NT2/D1 (cell line): ENCODE data around the gene SEZ6.
"Not testable (repeated sequence)": the region's sequence is repeated elsewhere in the genome, so short reads cannot be mapped to it uniquely, and the experiment has no call there.

Experiments used
- DNase-seq: peaks from one replicate; pipeline ENCODE4 v3.0.0-alpha.2; 2011; ENCODE audit warnings: low read depth, low spot score
- H3K27me3 ChIP-seq: 2 replicates; pipeline ENCODE4 v1.6.0; 2011; ENCODE audit warnings: mild to moderate bottlenecking; ENCODE audit not compliant: insufficient read length, insufficient read depth
- H3K36me3 ChIP-seq: 2 replicates; pipeline ENCODE4 v1.6.1; 2011; ENCODE audit warnings: mild to moderate bottlenecking, low read length, mixed read lengths; ENCODE audit not compliant: insufficient read depth, insufficient read length
- H3K4me1 ChIP-seq: 2 replicates; pipeline ENCODE4 v1.5.1; 2011; ENCODE audit not compliant: insufficient read depth, insufficient read length
- H3K4me3 ChIP-seq: 2 replicates; pipeline ENCODE4 v1.5.1; 2011; ENCODE audit warnings: low read depth; ENCODE audit not compliant: insufficient read length
- H3K9ac ChIP-seq: 2 replicates; pipeline ENCODE4 v1.6.0; 2011; ENCODE audit warnings: low read depth; ENCODE audit not compliant: insufficient read length
- H3K9me3 ChIP-seq: 2 replicates; pipeline ENCODE4 v1.5.1; 2011; ENCODE audit warnings: mild to moderate bottlenecking, low read length; ENCODE audit not compliant: insufficient read depth
- SUZ12 ChIP-seq: IDR thresholded peaks from 2 replicates; pipeline ENCODE4 v1.6.1; 2011; ENCODE audit not compliant: insufficient read length, insufficient read depth; ENCODE audit errors: extremely low read depth
- YY1 ChIP-seq: IDR thresholded peaks from 2 replicates; pipeline ENCODE4 v1.6.1; 2011; ENCODE audit not compliant: insufficient read length, insufficient read depth
- ZNF274 ChIP-seq: IDR thresholded peaks from 2 replicates; pipeline ENCODE4 v1.6.1; 2011; ENCODE audit warnings: mild to moderate bottlenecking, low read depth, low read length

The SEZ6 gene

DNA sequence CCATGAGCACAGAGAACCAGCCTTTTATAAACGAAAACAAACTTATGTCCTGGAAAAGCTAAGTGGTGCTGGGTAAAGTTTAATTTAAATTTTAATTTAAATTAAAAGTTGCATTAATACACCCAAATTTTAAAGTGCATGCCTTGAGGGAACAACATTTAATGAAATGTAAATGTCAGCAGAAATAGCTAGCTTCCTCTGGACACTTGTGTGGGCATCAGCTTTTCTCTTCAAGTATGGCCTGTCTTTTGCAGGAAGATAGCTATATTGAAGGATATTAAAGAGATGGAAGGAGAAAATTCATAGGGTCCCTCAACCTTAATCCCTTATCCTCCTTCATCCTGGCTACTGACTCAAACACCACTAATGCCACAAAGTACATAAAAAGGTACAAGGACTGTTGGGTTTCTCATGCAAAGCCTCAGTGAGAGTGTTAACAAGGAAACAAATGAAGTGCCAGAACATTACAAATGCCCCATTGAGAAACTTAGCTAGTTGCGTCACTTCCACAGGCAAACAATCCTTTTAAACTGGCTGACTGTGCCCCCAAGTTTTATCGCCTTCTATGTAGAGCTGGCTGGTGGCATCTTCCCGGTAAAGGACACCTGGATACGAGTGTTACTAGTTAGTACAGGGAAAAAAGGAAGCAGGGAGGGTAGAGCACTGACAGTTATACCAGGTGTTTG is 68.6 kb downstream of the SEZ6 start:
- H3K36me3 ChIP-seq: peaks cover 23% of the 10 kb centered on the region
- H3K4me3 ChIP-seq: no peak overlapping the region
- H3K27me3 ChIP-seq: no peaks in the 10 kb centered on the region
- H3K9me3 ChIP-seq: no peaks in the 10 kb centered on the region
- no peaks in the 10 kb centered on the region for H3K4me1 ChIP-seq
- TF ChIP-seq YY1: no peak
- TF ChIP-seq ZNF274: no peak
- no peak for TF ChIP-seq SUZ12
- no peak for DNase-seq
- H3K9ac ChIP-seq: no peak overlapping the region

DNA sequence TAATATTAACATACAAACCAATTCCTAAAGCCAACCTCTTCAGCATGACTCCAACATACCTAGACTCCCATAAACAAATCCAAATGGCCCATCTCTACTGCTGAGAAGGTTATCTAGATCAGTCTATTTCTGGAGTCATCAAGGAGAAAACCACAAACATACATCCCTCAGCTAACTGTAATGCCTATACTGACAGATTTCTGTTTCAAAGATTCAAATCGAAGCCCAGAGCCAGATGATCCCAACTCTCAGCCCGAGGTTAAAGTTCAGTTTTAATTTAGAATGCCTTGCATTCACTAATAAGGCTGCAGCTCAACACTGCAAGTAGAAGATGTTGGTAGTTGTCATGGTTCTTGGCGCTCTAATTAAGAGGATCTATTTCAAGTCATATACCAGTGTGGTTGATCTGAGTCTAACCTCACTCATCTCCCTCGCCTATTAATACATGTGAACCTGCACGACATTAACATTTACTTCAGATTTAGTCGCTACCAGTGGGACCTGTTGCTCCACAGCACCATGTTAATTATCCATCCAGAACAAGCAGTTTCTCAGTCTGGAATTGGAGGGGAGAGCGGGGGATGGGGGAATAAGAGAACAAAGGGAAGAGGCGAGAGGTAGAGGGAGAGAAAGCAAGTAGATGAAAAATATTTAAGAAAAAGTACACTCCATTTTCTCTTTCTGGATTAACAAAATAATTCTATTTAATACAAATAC is 69.9 kb downstream of the SEZ6 start:
- TF ChIP-seq SUZ12 (no peak), YY1 (no peak), ZNF274 (no peak)
- no peak for DNase-seq
- no peaks in the 10 kb centered on the region for H3K9me3 ChIP-seq
- no peak overlapping the region for H3K9ac ChIP-seq
- peaks cover 15% of the 10 kb centered on the region for H3K36me3 ChIP-seq
- H3K4me1 ChIP-seq: no peaks in the 10 kb centered on the region
- H3K27me3 ChIP-seq: no peaks in the 10 kb centered on the region
- H3K4me3 ChIP-seq: no peak overlapping the region

DNA sequence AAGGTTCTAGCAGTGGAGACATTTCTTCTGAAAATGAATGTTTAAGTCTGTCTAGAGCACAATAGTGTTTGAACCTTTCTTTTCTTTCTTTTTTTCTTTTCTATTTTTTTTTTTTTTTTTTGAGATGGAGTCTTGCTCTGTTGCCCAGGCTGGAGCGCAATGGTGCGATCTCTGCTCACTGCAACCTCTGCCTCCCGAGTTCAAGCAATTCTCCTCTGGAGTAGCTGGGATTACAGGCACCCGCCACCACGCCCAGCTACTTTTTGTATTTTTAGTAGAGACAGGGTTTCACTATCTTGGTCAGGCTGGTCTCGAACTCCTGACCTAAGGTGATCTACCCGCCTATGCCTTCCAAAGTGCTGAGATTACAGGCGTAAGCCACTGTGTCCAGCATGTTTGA is 71.3 kb downstream of the SEZ6 start:
- not testable (repeated sequence) for DNase-seq, H3K4me3 ChIP-seq, H3K27me3 ChIP-seq, H3K9ac ChIP-seq, H3K9me3 ChIP-seq, H3K4me1 ChIP-seq
- H3K36me3 ChIP-seq: peaks cover 14% of the 10 kb centered on the region

DNA sequence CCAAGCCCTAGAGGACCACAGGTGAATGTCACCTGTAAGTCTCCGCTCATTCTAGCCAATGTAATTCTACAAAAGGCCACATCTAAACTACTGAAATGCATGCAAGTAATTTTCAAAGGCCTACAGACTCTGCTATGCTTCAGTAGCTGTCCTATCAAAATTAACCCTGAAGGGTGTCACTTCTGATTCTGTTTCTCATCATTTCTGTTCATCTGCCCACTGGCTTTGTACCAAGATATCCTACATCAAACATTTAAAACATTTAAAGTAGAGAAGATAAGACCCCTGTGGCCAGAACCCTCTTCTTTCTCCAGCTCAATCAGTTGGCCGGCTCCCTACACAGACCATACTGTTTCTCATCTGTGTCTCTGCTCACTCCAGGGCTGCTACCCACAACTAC is 76.0 kb downstream of the SEZ6 start:
- TF ChIP-seq SUZ12 (no peak), ZNF274 (no peak), YY1 (no peak)
- H3K36me3 ChIP-seq: peaks cover 31% of the 10 kb centered on the region
- H3K4me3 ChIP-seq: no peak overlapping the region
- DNase-seq: no peak
- no peaks in the 10 kb centered on the region for H3K27me3 ChIP-seq
- H3K4me1 ChIP-seq: no peaks in the 10 kb centered on the region
- H3K9ac ChIP-seq: no peak overlapping the region
- peaks cover 5% of the 10 kb centered on the region; the same call in 1 of the 2 replicates for H3K9me3 ChIP-seq

DNA sequence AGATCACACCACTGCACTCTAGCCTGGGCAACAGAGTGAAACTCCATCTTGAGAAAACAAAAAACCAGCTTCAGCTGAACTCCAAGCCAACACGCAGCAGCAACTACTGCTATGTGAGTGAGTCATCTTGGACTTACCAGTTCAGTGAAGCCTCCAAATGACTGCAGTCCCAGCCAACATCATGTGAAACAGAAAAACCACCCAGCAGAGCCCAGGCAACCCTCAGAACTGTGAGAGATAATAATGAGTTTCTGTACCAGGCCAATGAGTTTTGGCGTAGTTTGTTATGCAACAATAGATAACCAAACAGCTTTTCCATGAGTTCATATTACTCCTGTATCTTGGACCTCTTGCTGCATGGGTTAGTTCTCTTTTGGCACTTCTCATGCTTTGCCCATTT is 77.8 kb downstream of the SEZ6 start:
- Histone ChIP-seq H3K9me3 (peaks cover 5% of the 10 kb centered on the region; the same call in 1 of the 2 replicates), H3K27me3 (no peaks in the 10 kb centered on the region), H3K36me3 (peaks cover 37% of the 10 kb centered on the region), H3K4me3 (no peak overlapping the region), H3K4me1 (no peaks in the 10 kb centered on the region), H3K9ac (no peak overlapping the region)
- TF ChIP-seq ZNF274 (no peak), SUZ12 (no peak), YY1 (no peak)
- no peak for DNase-seq

DNA sequence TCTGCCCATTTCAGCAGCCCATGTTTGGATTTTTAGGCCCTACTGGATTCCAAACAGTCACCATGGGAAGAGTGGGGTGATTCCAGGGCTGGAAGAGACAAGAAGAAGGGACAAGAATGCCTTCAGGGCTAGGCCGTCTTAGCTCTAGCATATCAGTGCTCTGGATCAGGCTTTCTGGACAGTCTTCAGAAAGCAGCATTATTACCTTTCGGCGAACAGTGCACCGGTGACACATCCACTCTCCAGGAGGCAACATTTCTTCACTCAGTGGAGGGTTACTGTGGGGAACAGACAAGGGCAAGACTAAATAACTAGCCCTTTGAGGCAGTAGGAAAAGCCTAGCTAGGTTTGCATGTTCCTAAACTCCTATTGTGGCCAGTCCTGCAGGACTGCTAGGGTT is 79.0 kb downstream of the SEZ6 start:
- Histone ChIP-seq H3K4me1 (no peaks in the 10 kb centered on the region), H3K27me3 (no peaks in the 10 kb centered on the region), H3K9ac (no peak overlapping the region), H3K4me3 (no peak overlapping the region), H3K36me3 (peaks cover 48% of the 10 kb centered on the region), H3K9me3 (peaks cover 5% of the 10 kb centered on the region; the same call in 1 of the 2 replicates)
- no peak for DNase-seq
- TF ChIP-seq ZNF274: no peak
- no peak for TF ChIP-seq YY1

DNA sequence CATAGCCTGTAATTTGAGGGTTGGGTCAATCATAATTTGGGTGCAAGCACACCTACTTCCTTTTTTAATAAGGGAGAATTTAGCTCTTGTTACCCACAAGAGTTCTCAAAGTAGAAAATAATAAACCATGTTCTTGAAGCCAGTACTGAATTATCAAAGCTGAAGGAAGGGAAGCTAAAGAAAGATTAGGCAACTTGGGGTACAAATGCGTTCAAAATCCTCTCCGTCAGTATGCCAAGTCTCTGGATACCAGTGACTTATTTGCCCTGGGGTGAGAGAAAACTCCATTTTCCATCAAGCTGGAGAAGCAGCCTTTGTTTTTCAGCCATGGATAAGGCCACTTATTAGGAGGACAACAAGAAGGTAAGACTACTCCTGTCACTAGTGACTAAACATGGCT is 79.5 kb downstream of the SEZ6 start:
- no peak for DNase-seq
- peaks cover 52% of the 10 kb centered on the region for H3K36me3 ChIP-seq
- TF ChIP-seq ZNF274 (no peak), SUZ12 (no peak), YY1 (no peak)
- H3K4me1 ChIP-seq: no peaks in the 10 kb centered on the region
- no peak overlapping the region for H3K9ac ChIP-seq
- peaks cover 5% of the 10 kb centered on the region; the same call in 1 of the 2 replicates for H3K9me3 ChIP-seq
- H3K4me3 ChIP-seq: no peak overlapping the region
- no peaks in the 10 kb centered on the region for H3K27me3 ChIP-seq
